ENCODE measurements around the gene ABCA2.
"Not testable (repeated sequence)": the region's sequence is repeated elsewhere in the genome, so short reads cannot be mapped to it uniquely, and the experiment has no call there.

Gene ABCA2

GRCh38 chr9:137062798-137063197, 34.8 kb upstream of the ABCA2 start:
- DNase-seq (ENCODE audit: low read depth): not testable (repeated sequence)

GRCh38 chr9:137062384-137062783, 34.3 kb upstream of the ABCA2 start:
- DNase-seq (ENCODE audit: low read depth): no peak

- DNase-seq (ENCODE audit: low read depth): no peak
These were observed 30.6 kb upstream of the ABCA2 start for GRCh38 chr9:137058521-137059234.

- no peak for DNase-seq (ENCODE audit: low read depth)
These were observed 29.5 kb upstream of the ABCA2 start for GRCh38 chr9:137057545-137057944.

- no peak for DNase-seq (ENCODE audit: low read depth)
These were observed 28.8 kb upstream of the ABCA2 start for GRCh38 chr9:137056739-137057415.

- peak; percentile 52 for DNase-seq (ENCODE audit: low read depth)
These were observed 27.6 kb upstream of the ABCA2 start for GRCh38 chr9:137055385-137056364.

GRCh38 chr9:137054932-137055384, 26.9 kb upstream of the ABCA2 start:
- DNase-seq (ENCODE audit: low read depth): no peak

- DNase-seq (ENCODE audit: low read depth): no peak
These were observed 26.2 kb upstream of the ABCA2 start, which contains the start of gene ENTPD2 for GRCh38 chr9:137053944-137054931. Gene ENTPD2 (minus strand): TSS chr9:137054061. CDS start chr9:137053997, 64 bp downstream.

GRCh38 chr9:137052998-137053943, 25.2 kb upstream of the ABCA2 start:
- DNase-seq (ENCODE audit: low read depth): no peak

- DNase-seq (ENCODE audit: low read depth): no peak
These were observed 24.3 kb upstream of the ABCA2 start for GRCh38 chr9:137052293-137052692.

GRCh38 chr9:137051145-137051724, 23.2 kb upstream of the ABCA2 start:
- DNase-seq (ENCODE audit: low read depth): no peak

GRCh38 chr9:137050570-137050969, 22.5 kb upstream of the ABCA2 start:
- no peak for DNase-seq (ENCODE audit: low read depth)

GRCh38 chr9:137049544-137050449, 21.8 kb upstream of the ABCA2 start:
- DNase-seq (ENCODE audit: low read depth): no peak

- no peak for DNase-seq (ENCODE audit: low read depth)
These were observed 20.9 kb upstream of the ABCA2 start for GRCh38 chr9:137048655-137049543.

GRCh38 chr9:137046088-137046787, 18.2 kb upstream of the ABCA2 start, which contains the start of gene NPDC1:
Gene NPDC1 (minus strand): TSS chr9:137046177. CDS start chr9:137045989, 188 bp downstream.
- DNase-seq (ENCODE audit: low read depth): peak; percentile 37

- no peak for DNase-seq (ENCODE audit: low read depth)
These were observed 17.5 kb upstream of the ABCA2 start for GRCh38 chr9:137045294-137046087.

Measured in GM04504 (cell line).